Thoracic aorta (tissue), 2 donors: ENCODE results near the gene PEA15. TPM values are rescaled to one million over a fixed set of nuclear protein-coding genes. Genes with fewer than 3 reads are reported as not detected.

ENCODE experiments used
- ATAC-seq: fragments of 150-250 bp; one replicate; pipeline ENCODE4 v1.8.0; 2017; ENCODE audit warnings: low read depth; ENCODE audit not compliant: insufficient number of reproducible peaks, low FRiP score
- DNase-seq: peaks from one replicate; pipeline ENCODE4 v3.0.0-alpha.2; 2020; ENCODE audit warnings: low spot score
- H3K27ac ChIP-seq, 2 donors: fragments of 200-600 bp; sonication (generic); 1 replicate in 1 of 2; 2 replicates in 1 of 2; pipeline ENCODE4 v1.5.1; 2016; ENCODE audit warnings: mild to moderate bottlenecking in 2 of 2, moderate library complexity in 2 of 2
- H3K27me3 ChIP-seq: fragments of 200-600 bp; sonication (generic); replicated peaks from 2 replicates; pipeline ENCODE4 v1.6.0; 2016; ENCODE audit warnings: mild to moderate bottlenecking; ENCODE audit not compliant: insufficient read depth
- H3K36me3 ChIP-seq: fragments of 200-600 bp; sonication (generic); one replicate; pipeline ENCODE4 v1.5.1; 2016
- H3K4me1 ChIP-seq, 2 donors: fragments of 200-600 bp; sonication (generic); 1 replicate in 1 of 2; 2 replicates in 1 of 2; pipeline versions ENCODE4 v1.5.1 to v1.6.0; 2016; ENCODE audit warnings: low read depth in 2 of 2, mild to moderate bottlenecking in 1 of 2; ENCODE audit not compliant: control insufficient read depth in 1 of 2
- H3K4me3 ChIP-seq: fragments of 200-600 bp; sonication (generic); 2 replicates; pipeline ENCODE4 v1.5.1; 2016; ENCODE audit warnings: mild to moderate bottlenecking
- H3K9me3 ChIP-seq: fragments of 200-600 bp; sonication (generic); 2 replicates; pipeline ENCODE4 v1.5.1; 2016
- CTCF ChIP-seq: fragments of 200-600 bp; sonication (generic); IDR thresholded peaks from one replicate; pipeline ENCODE4 v1.5.1; 2019; ENCODE audit warnings: antibody characterized with exemption
- total RNA-seq, 2 donors: library from RNA; depleted of rRNA; stranded (reverse); fragments of >200 nt; gene quantifications; one replicate each; pipeline versions ENCODE4 v1.1.0 to v1.2.3, GENCODE V29; 2016

Gene PEA15
- total RNA-seq, 2 donors from 2014 or later: 131 to 194 TPM

GRCh38 chr1:160225345-160225744, 20.2 kb downstream of the PEA15 start:
- H3K9me3 ChIP-seq: no peaks in the 10 kb centered on the region
- ATAC-seq: no peak
- no peak for TF ChIP-seq CTCF
- H3K27me3 ChIP-seq: no peaks in the 10 kb centered on the region
- H3K4me3 ChIP-seq: no peak overlapping the region
- H3K27ac ChIP-seq: no peak overlapping the region
- peaks cover 73% of the 10 kb centered on the region for H3K36me3 ChIP-seq
- no peak for DNase-seq
- H3K4me1 ChIP-seq: no peaks in the 10 kb centered on the region

GRCh38 chr1:160226623-160227022, 21.4 kb downstream of the PEA15 start:
- no peak for TF ChIP-seq CTCF
- H3K4me3 ChIP-seq: no peak overlapping the region
- peaks cover 77% of the 10 kb centered on the region for H3K36me3 ChIP-seq
- no peak overlapping the region for H3K27ac ChIP-seq
- no peaks in the 10 kb centered on the region for H3K27me3 ChIP-seq
- H3K9me3 ChIP-seq: no peaks in the 10 kb centered on the region
- ATAC-seq: no peak
- no peaks in the 10 kb centered on the region for H3K4me1 ChIP-seq
- DNase-seq: no peak

GRCh38 chr1:160227034-160227433, 21.9 kb downstream of the PEA15 start:
- DNase-seq: no peak
- Histone ChIP-seq H3K4me1 (no peaks in the 10 kb centered on the region), H3K4me3 (no peak overlapping the region), H3K36me3 (peaks cover 78% of the 10 kb centered on the region), H3K27ac (no peak overlapping the region), H3K27me3 (no peaks in the 10 kb centered on the region), H3K9me3 (no peaks in the 10 kb centered on the region)
- TF ChIP-seq CTCF: no peak
- no peak for ATAC-seq

- no peak for DNase-seq
- TF ChIP-seq CTCF: no peak
Observed at GRCh38 chr1:160227561-160227960, 22.4 kb downstream of the PEA15 start.

GRCh38 chr1:160228431-160228830, 23.2 kb downstream of the PEA15 start:
- no peak overlapping the region for H3K27ac ChIP-seq
- H3K36me3 ChIP-seq: peaks cover 66% of the 10 kb centered on the region
- no peaks in the 10 kb centered on the region for H3K27me3 ChIP-seq
- H3K4me3 ChIP-seq: no peak overlapping the region
- TF ChIP-seq CTCF: no peak
- no peak for ATAC-seq
- H3K4me1 ChIP-seq: no peaks in the 10 kb centered on the region
- no peak for DNase-seq
- no peaks in the 10 kb centered on the region for H3K9me3 ChIP-seq

More at GRCh38 chr1:160227561-160227960, 22.4 kb downstream of the PEA15 start:
- Histone ChIP-seq H3K27ac (no peak overlapping the region), H3K9me3 (no peaks in the 10 kb centered on the region), H3K4me1 (no peaks in the 10 kb centered on the region), H3K27me3 (no peaks in the 10 kb centered on the region), H3K36me3 (peaks cover 75% of the 10 kb centered on the region), H3K4me3 (no peak overlapping the region)
- ATAC-seq: no peak
